Sigmoid colon (tissue), 4 donors: ENCODE measurements around the gene USP40.

Experiments
- CTCF ChIP-seq, 4 experiments: fragments of 450-650 bp in 3 of 4; fragments of 200-600 bp in 1 of 4; IDR thresholded peaks; one replicate each; pipeline ENCODE4 v1.5.1; 2016 to 2019; ENCODE audit warnings: antibody characterized with exemption in 4 of 4, mild to moderate bottlenecking in 3 of 4, moderate library complexity in 2 of 4
- EP300 ChIP-seq, 4 donors: sonication (generic); formaldehyde crosslinking; IDR thresholded peaks; one replicate each; pipeline ENCODE4 v1.6.1; 2017; ENCODE audit warnings: antibody characterized with exemption in 4 of 4
- POLR2A ChIP-seq, 2 donors: fragments of 450-650 bp; IDR thresholded peaks; one replicate each; pipeline ENCODE4 v1.6.1; 2016; ENCODE audit warnings: antibody characterized with exemption in 2 of 2, mild to moderate bottlenecking in 2 of 2, moderate library complexity in 2 of 2
- POLR2AphosphoS5 ChIP-seq, 4 donors: sonication (generic); formaldehyde crosslinking; IDR thresholded peaks; one replicate each; pipeline ENCODE4 v1.6.1; 2017; ENCODE audit warnings: antibody characterized with exemption in 4 of 4

DNA sequence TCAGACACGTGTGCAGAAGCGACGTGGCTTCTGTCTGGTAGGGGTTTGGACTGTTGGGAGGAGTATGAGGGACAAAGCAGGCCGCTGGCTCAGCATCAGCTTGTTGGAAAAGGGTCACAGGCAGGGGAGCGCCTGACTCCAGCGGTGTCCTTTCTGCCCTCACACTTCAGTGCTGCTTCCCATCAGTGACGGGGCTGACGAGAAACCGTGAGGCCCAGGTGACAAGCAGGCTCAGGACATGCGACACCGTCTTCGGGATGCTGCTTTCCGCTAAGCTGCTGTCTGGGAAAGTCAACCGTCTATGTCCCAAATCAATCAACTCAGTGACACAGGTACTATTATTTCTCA lies 90.5 kb downstream of the USP40 start:
- TF ChIP-seq CTCF (IDR thresholded peaks at IDR 0.05) (no peak), EP300 (IDR thresholded peaks at IDR 0.05) (no peak), POLR2AphosphoS5 (IDR thresholded peaks at IDR 0.05) (no peak), POLR2A (IDR thresholded peaks at IDR 0.05) (no peak)
